AG04450 (cell line): ENCODE results near the gene JMJD6. TPM values are rescaled to one million over a fixed set of nuclear protein-coding genes. Genes with fewer than 3 reads are reported as not detected.
A peak's percentile ranks its signal among the peaks of the same experiment; 100 is the strongest.

Experiments used
- CTCF ChIA-PET: fragments of 300-600, 350-600 bp; formaldehyde crosslinking; extraction: SDS; loops from one replicate; lab custom pipeline; 2022; ENCODE audit warnings: antibody characterized with exemption, inconsistent platforms; lab: Charles Lee
- POLR2A ChIA-PET: fragments of 350-600 bp; formaldehyde crosslinking; extraction: SDS; loops from one replicate; lab custom pipeline; 2021; ENCODE audit warnings: antibody characterized with exemption, inconsistent platforms; lab: Yijun Ruan, JAX
- DNase-seq: peaks from one replicate; pipeline ENCODE4 v3.0.0-alpha.2; 2011; ENCODE audit warnings: low read depth, low spot score
- H3K27ac ChIP-seq: one replicate; pipeline ENCODE4 v1.5.1; 2012; ENCODE audit warnings: low read depth, low read length, control low read depth
- H3K27me3 ChIP-seq: one replicate; pipeline ENCODE4 v1.6.0; 2012; ENCODE audit warnings: low read length; ENCODE audit not compliant: control insufficient read depth, insufficient read depth
- H3K4me3 ChIP-seq: 2 replicates; pipeline ENCODE4 v1.5.1; 2011; ENCODE audit warnings: mild to moderate bottlenecking, low read depth, low read length, control low read depth
- H3K9me3 ChIP-seq: 2 replicates; pipeline ENCODE4 v1.5.1; 2012; ENCODE audit warnings: low read length; ENCODE audit not compliant: control insufficient read depth, insufficient read depth
- CTCF ChIP-seq: IDR thresholded peaks from 2 replicates; pipeline ENCODE4 v1.5.1; 2011; ENCODE audit warnings: low read depth, low read length, control low read depth, inconsistent platforms
- polyA plus RNA-seq: library from polyadenylated mRNA; depleted of rRNA; stranded (reverse); fragments of >200 nt; gene quantifications from 2 replicates; pipeline ENCODE4 v1.2.3, GENCODE V29; 2011

The JMJD6 gene
- polyA plus RNA-seq, 1 experiment: 12.4 TPM

GRCh38 chr17:76696763-76697701, 29.4 kb downstream of the JMJD6 start:
- no peak for TF ChIP-seq CTCF
- no peak overlapping the region for H3K4me3 ChIP-seq
- ChIA-PET POLR2A (interaction anchor here (0.6 to 1.4 kb wide), 3 partner anchors 13 to 107 kb away, joined by 4 to 9 read pairs (median 4); no protein-coding TSS in a partner anchor), CTCF (interaction anchor here (1.5 to 2.3 kb wide), 2 partner anchors 15 to 174 kb away, joined by 4 to 6 read pairs; no protein-coding TSS in a partner anchor)
- DNase-seq: no peak
- H3K9me3 ChIP-seq: no peaks in the 10 kb centered on the region
- no peaks in the 10 kb centered on the region for H3K27me3 ChIP-seq
- H3K27ac ChIP-seq: peak overlapping the region; percentile 21

GRCh38 chr17:76695059-76695831, 31.2 kb downstream of the JMJD6 start:
- DNase-seq: no peak
- Histone ChIP-seq H3K27ac (no peak overlapping the region), H3K4me3 (no peak overlapping the region), H3K27me3 (no peaks in the 10 kb centered on the region), H3K9me3 (no peaks in the 10 kb centered on the region)
- ChIA-PET CTCF (interaction anchor here (0.6 kb wide), 1 partner anchor 868 kb away, joined by 3 read pairs; no protein-coding TSS in a partner anchor), POLR2A (interaction anchor here (0.7 kb wide), 1 partner anchor 10 kb away, joined by 3 read pairs; no protein-coding TSS in a partner anchor)
- TF ChIP-seq CTCF: no peak

- ChIA-PET POLR2A (no interaction called here), CTCF (interaction anchor here (0.6 to 2.7 kb wide), 4 partner anchors 10 to 70 kb away, joined by 3 to 7 read pairs (median 6); no protein-coding TSS in a partner anchor)
- no peak overlapping the region for H3K4me3 ChIP-seq
- no peak for TF ChIP-seq CTCF
- no peaks in the 10 kb centered on the region for H3K9me3 ChIP-seq
- DNase-seq: no peak
- H3K27me3 ChIP-seq: no peaks in the 10 kb centered on the region
- H3K27ac ChIP-seq: no peak overlapping the region
Observed at GRCh38 chr17:76691379-76692191, 34.8 kb downstream of the JMJD6 start.

GRCh38 chr17:76690596-76691280, 35.7 kb downstream of the JMJD6 start:
- Histone ChIP-seq H3K4me3 (no peak overlapping the region), H3K9me3 (no peaks in the 10 kb centered on the region), H3K27me3 (no peaks in the 10 kb centered on the region), H3K27ac (no peak overlapping the region)
- ChIA-PET POLR2A (no interaction called here), CTCF (interaction anchor here (0.6 to 2.7 kb wide), 5 partner anchors 9 to 69 kb away, joined by 3 to 7 read pairs (median 5); no protein-coding TSS in a partner anchor)
- TF ChIP-seq CTCF: no peak
- no peak for DNase-seq
